GM19467 (cell line): ENCODE measurements around the gene DNASE2.
"Not testable (repeated sequence)": the region's sequence is repeated elsewhere in the genome, so short reads cannot be mapped to it uniquely, and the experiment has no call there.

Experiments used
- ATAC-seq: cut with Tn5 transposase; IDR thresholded peaks from one replicate; pipeline ENCODE4 v1.9.1; 2021; ENCODE audit warnings: mild to moderate bottlenecking, moderate library complexity; ENCODE audit not compliant: unreplicated experiment

Gene DNASE2, protein sequence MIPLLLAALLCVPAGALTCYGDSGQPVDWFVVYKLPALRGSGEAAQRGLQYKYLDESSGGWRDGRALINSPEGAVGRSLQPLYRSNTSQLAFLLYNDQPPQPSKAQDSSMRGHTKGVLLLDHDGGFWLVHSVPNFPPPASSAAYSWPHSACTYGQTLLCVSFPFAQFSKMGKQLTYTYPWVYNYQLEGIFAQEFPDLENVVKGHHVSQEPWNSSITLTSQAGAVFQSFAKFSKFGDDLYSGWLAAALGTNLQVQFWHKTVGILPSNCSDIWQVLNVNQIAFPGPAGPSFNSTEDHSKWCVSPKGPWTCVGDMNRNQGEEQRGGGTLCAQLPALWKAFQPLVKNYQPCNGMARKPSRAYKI

DNA sequence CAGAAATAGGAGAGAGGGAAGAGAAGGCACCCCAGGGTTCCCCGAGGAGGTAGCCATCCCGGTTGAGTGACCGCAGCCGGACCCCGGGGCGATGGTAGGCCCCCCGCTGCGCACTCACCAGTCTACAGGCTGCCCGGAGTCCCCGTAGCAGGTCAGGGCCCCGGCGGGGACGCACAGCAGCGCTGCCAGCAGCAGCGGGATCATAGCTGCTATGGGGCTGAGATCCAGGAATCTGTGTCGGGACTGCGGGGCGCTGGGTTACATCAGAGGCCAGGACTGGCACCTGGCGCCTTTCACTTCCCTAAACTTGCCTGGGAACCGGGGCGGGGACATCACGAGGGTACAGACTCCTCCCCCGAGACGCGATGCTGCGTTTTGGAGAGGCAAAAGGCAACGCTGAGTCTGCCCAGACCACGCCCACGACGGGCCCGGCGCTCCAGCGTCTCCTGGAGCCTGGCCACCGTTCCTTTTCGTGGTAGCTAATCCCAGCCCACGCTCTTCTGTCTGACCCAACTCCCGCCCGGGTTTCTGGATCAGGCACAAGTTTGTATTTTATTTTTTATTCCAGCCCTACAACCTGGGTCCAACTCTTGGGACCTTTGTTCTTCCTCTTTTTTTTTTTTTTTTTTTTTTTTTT is at the start of gene DNASE2:
TSS of gene DNASE2 (minus strand) at position 278 of the 637 bp plus-strand sequence. CDS start at position 204, 74 bp downstream.
- ATAC-seq, result peak; percentile 76

DNA sequence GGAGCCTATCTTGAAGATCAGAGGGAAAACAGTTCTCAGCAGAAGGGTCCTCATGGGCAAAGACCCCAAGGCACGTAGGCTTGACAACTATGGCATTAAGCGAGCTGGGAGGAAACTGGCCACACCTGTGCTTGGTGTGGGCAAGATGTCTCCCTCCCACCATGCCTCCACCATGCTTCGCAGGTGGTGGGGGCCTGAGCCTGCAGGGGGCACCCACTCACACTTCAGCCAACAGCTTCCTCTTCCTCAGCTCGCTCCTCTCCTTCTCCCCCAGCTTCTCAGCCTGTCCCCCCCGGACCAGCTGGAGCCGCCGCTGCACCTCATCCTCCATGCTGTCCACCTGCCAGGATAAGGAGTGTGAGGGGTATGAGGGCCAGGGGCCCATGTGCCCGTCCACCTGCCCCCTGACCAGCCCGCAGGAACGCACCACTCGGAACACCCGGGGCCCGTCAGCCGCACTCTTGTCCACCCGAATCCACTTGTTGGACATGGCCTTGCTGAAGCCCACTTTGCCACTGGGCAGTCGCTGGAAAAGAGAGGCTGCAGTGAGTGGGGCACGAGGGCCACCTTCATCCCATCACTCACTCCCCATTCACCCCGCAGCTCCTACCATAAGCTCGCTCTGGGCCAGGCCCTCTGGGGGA is 48.9 kb upstream of the DNASE2 start:
- no peak for ATAC-seq

DNA sequence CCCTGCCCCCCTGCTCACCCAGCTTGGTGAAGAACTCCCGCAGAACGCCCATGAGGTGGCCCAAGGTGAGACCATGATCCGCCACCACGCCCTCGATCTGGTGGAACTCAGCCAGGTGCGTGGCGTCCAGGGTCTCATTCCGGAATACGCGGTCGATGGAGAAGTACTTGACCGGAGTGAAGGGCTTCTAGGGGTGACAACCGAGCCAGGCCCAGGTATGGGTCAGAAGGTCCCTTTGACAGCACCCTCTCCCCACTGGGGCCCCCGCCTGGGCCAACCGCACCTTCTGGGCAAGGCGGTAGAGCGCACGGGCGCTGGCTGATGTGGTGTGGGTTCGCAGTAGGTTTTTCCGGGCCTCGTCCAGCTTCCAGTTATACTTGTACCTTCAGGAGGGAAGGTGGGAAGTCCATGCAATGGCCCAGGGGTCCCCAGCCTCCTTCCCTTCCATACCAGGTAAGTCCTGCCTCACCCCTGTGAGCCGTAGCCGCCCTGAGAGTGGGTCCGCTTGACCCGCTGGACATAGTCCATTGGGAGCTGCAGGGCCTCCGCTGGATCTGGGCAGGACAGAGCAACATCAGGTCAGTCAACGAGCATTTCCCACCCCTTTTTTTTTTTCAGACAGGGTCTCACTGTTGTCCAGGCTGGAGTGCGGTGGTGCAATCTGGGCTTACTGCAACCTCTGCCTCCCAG is 43.5 kb upstream of the DNASE2 start:
- ATAC-seq, result no peak

DNA sequence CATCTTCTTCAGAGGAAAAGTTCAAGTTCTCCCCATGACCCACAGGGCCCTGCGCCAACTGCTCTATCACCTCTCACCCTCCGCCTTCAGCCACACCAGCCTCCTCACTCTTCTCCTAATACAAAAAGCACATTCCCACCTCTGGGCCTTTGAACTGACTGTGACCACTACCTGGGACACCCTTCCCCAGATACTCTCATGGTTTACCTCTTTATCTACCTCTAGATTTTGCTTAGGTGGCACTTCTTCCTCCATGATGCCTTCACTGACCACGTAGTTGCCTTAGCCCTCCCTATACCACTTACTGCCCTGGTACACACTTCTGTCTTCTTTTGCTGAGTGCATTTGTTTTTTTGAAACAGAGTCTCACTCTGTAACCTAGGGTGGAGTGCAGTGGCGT is 41.7 kb upstream of the DNASE2 start:
- ATAC-seq, result no peak

DNA sequence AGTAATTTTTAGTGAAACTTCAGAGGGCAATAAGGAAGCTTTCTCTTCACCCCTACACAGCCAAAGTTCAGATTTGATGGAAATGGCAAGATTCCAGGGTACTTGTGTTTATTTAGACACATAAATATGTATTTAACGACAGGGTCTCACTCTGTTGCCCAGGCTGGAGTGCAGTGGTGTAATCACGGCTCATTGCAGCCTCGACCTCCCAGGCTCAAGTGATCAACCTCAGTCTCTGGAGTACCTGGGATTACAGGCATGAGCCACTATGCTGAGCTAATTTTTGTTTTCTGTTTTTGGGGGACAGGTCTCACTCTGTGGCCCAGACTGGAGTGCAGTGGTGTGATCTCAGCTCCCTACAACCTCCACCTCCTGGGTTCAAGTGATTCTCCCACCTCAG is 39.8 kb upstream of the DNASE2 start:
- ATAC-seq, result no peak

DNA sequence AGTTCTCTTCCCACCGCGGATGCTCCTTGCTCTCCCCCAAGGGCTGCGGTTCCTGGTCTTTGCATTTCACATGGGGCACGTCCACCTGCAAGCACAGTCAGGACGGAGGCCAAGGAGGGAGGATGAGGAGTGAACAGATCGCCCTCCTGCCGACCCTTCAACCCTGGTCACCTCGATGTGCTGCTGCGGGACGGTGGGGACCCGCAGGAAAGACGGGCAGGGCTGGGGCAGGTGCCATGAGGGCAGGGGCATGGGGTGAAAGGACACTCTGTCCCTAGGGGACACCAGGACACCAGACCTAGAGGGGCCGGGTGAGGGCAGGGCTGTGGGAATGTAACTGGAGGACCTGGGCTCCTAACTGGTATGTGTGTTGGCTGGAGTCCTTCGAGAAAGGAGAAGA is 37.0 kb upstream of the DNASE2 start:
- no peak for ATAC-seq

DNA sequence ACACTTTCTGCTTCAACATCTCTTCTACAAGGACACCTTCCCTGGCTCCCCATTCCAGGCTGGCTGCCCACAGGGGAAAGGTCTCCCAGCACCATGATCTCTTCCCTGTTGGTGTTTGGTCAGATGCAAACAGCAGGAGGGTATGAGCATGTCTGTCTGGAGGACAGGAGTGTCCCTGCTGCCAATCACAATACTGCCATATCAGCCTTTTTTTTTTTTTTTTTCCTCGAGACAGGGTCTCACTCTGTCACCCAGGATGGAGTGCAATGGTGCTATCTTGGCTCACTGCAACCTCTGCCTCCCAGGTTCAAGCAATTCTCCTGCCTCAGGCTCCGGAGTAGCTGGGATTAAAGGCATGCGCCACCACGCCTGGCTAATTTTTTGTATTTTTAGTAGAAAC is 34.6 kb upstream of the DNASE2 start:
- not testable (repeated sequence) for ATAC-seq

DNA sequence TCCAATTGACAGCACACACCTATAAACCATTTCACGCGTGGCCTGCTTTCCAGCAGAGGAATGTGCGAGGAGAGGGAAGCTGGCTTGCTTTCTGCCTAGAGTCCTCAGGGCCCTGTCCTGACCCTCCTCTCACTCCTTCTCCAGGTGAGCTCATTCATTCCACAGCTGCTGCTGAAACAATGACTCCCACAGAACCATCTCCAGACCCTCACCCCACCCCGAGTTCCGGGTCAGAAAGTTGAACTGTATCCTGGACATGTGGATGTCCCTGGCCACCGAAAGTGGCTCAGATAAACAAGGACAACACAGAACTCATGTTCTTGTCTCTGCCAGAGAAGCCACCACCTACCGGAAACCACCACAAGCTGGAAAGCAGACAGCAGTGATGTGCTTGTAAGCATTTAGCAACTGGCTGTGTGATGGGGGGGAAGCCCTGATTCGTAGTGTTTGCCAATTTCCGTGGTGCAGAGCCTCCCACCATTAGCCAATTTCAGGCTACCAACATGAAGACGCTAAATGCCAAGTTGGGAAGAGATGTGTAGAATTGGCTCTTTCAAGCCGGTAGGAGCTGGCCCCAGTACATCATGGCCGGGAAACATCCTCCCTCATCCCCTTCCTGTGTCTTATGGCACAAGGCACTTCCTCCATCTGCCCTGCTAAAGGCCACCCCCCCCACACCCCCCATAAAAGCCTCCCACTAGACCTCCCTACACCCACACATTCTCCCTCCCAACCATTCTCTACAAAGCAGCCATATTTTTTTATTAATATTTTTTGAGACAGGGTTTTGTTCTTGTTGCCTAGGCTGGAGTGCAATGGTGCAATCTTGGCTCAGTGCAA is 32.8 kb upstream of the DNASE2 start:
- no peak for ATAC-seq

DNA sequence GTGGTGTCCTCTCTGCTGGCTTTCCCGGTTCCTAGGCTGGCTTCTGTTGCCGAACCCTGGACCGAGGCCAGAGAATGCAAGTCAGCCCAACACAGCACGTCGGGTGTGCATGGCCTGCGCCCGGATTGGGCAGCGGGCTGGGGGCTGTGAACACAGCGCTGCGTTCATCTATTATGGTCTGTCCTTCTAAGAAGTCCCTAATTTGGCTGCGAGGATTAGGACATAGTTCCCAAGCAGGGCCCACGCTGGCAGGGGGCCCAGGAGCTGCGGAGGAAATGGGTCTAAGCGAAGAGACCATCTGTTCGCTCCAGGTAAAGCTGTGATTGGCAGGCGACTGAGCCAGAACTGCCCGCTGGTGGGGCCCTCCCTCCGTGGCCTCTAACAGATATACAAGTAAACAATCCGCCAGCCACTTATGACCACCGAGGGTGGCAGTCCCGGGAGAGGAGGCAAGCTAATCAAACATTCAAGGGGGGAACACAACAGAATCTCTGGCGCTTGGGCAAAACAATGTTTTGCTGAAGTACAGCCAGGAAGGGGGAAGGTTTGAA is 31.8 kb upstream of the DNASE2 start:
- ATAC-seq, result no peak

DNA sequence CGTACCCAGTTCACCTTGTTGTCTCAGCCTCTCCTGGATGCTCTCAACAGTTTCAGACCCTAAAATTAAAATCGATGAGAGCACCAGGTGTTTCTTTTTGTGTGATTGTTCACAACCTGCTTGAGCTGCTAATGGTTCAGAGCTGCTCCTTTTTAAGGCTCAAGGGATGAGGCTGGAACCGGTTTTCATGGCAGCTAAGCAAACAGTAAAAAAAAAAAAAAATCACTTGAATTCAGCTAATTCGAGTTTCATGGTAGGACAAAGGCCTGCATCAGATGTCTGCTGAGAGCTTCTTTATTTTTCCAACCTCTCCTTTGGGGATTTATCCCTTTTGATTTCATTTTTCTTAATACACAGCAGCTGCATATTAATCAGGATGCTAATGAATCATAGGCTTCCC is 31.3 kb upstream of the DNASE2 start:
- no peak for ATAC-seq

DNA sequence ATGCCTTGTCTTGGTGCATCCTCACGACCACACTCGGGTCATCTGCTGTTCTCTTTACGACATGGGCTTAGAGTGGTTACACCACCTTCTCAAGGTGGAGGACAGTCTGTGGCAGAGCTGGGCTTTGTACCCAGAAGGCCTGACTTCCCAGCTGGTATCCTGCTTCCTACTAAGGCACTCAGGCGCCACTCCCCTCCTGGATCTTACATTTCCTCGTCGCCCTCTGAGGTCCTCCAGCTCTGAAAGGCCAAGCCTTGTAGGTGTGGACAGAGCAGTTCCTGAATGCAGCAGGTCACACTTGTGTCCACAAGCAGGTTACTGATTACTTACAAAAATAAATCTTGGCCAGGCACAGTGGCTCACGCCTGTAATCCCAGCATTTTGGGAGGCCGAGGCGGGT is 25.9 kb upstream of the DNASE2 start:
- no peak for ATAC-seq

DNA sequence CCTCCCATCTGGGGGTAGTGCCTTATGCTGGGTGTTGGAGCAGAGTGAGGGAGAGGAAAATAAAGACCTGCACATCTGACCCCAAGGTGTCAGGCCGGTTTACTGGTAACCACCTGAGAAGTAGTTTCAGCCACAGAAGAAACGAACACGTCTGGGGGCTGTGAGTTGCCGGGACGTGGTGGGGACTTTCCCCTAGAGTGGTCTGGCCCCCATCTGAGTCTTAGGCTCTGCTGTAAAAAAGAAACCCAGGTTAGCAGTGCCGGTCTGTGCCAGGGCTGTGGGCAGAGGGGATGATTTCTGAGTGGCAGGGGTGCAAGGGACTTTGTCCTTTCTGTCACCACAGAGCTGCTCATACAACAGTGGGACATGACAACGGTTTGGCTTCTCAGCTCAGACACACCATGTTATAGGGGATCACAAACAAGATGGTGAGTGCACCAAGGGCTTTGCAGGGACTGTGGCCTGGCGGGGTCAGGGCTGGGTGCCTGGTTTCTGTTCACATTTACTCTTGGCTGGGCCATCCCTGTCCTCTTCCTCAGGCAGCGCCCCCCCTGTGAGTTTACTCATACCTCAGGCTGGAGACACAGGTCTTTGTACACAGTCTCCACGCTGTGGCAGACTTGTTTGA is 18.8 kb upstream of the DNASE2 start:
- peak; percentile 68 for ATAC-seq

DNA sequence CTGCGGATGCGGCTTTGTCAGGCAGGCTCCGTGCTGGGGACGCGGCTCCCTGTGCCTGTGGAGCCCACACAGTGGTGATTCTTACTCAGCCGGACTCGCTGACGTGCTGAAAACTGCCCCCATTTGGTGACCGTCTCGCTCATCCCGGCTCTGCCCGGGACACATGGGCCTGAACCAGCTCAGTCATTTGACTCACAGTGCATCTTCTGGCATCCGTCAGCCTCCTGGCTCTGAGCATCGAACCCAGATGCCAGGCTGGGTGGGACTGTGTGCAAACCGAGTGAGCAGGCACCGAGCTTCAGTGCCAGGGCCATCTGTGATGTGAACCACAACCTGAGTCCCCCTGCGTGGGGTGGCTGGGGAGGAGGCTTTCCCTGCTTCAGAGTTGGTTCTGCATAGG is 15.2 kb upstream of the DNASE2 start:
- ATAC-seq, result no peak

DNA sequence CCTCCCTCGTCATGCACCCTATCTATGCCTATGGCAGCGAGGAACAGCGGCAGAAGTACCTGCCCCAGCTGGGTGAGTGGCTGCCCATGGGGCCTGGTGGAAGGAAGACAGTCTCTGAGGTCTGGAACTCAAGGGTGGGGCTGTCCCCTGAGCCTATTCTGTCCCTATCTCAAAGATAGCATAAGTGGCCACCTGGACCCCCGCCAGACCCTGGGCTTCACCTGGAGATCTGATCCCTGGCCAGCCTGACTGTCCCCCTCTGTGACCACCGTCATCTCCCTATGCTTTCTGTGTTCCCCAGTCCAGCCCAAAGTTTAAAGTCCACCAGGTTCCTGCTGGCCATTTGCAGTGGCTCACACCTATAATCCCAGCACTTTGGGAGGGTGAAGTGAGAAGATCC is 12.3 kb upstream of the DNASE2 start:
- no peak for ATAC-seq

DNA sequence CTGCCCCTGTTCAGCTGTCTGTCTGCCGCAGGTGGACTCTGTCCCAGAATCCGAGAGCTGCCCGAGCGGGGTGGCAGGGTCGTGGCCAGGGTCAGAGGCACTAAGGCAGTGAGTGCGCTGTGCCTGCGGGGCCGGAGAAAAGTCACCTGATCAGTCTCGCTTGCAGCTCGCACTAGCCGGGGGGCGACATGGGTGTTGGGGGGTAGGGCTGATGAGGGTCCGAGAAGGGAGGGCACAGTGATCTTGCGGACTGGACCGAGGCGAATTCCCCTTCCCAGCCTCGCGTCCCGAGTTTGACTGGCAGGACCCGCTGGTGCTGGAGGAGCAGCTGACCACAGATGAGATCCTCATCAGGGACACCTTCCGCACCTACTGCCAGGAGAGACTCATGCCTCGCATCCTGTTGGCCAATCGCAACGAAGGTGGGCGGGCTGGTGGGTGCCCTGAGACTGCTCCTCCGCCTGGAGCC is 10.3 kb upstream of the DNASE2 start:
- no peak for ATAC-seq

DNA sequence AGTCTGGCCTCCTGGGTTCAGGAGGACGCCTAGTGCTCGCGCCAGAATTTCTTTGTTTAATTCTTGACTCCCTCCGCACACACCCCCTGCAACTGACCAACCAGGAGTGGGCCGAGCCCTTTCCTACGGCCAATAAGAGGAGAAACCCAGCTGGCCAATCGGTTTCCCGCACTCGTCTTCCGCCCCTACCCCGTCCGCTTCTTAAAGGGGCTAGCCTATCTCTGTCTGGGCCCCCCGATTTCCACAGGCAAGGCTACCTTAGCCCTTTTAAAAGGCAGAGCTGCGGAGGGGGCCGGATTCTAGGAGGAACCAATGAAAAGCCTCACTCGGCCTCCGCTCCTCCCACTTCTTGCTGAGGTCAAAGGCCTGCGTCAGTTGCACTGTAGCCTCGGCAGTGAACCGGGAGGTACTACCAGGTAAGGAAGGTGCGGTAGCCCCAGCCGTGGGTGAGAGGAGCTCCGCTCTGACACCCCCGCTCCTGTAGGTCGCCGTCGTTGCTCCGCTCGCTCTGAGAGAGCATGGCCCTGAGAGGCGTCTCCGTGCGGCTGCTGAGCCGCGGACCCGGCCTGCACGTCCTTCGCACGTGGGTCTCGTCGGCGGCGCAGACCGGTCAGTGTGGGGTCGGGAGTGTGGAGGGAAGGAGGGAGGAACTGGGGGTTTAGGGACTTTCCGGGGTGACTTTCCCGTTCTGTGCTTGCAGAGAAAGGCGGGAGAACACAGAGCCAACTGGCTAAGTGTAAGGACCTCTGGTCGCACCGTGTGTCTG is 9.7 kb upstream of the DNASE2 start, which contains the start of gene GCDH:
TSS of gene GCDH (plus strand) at position 374 of the 766 bp plus-strand sequence. CDS start at position 519, 145 bp downstream.
- ATAC-seq, result peak; percentile 87

DNA sequence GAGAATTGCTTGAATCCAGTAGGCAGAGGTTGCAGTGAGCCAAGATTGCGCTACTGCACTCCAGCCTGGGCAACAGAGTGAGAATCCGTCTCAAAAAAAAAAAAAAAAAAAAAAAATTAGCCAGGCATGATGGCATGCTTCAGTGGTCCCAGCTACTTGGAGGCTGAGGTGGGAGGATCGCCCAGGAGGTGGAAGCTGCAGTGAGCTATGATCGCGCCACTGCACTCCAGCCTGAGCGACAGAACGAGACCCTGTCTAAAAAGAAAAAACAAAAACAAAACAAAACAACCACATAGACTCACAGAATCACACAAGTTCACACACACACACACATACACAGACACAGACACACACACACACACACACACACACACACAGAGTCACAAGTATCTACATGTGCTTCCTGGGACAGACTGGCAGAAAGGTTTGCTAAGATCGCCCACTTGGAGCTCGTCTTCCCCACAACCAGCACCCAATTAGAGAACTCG is 9.1 kb upstream of the DNASE2 start:
- not testable (repeated sequence) for ATAC-seq

DNA sequence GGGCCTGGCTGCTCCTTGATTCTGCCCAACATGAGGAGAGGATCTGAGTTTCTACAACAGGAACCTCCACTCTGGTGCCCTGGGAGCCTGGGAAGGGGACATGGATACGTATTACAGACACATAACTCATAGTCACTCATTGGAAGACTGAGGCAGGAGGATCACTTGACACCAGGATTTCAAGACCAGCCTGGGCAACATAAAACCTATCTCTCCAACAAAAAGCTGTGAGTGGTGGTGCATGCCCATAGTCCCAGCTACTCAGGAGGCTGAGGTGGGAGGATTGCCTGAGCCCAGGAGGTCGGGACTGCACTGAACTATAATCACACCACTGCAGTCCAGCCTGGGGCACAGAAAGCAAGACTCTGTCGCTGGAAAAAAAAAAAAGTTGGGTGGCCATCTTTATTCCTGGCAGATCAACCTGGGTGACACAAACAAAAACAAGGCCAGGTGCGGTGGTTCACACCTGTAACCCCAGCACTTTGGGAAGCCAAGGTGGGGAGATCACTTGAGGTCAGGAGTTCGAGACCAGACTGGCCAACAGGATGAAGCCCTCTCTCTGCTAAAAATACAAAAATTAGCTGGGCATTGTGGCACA is 6.9 kb upstream of the DNASE2 start:
- no peak for ATAC-seq
